B cell (primary cell): ENCODE results near the gene HEBP1. TPM values are rescaled to one million over a fixed set of nuclear protein-coding genes. Genes with fewer than 3 reads are reported as not detected.

Experiments used
- ATAC-seq: fragments of 200-7000 bp; cut with Tn5 transposase; one replicate; pipeline ENCODE4 v1.10.0; 2021; ENCODE audit warnings: low read depth, mild to moderate bottlenecking, moderate number of reproducible peaks, moderate library complexity
- CTCF ChIA-PET: fragments of 350-600 bp; sonication (Branson Sonifier 250); formaldehyde crosslinking; loops from one replicate; lab custom pipeline; 2021; ENCODE audit warnings: antibody characterized with exemption, inconsistent platforms; lab: Charles Lee
- POLR2A ChIA-PET: fragments of 350-600 bp; sonication (Branson Sonifier 250); formaldehyde crosslinking; loops from one replicate; lab custom pipeline; 2021; ENCODE audit warnings: antibody characterized with exemption; lab: Charles Lee
- DNase-seq: peaks from one replicate; pipeline ENCODE4 v3.0.0; 2013
- H2AFZ ChIP-seq: 2 replicates; pipeline ENCODE4 v1.6.1; 2012; ENCODE audit warnings: mild to moderate bottlenecking, low read depth, low read length; ENCODE audit not compliant: insufficient read depth, poor library complexity, severe bottlenecking
- H3K27ac ChIP-seq, 2 donors: 1 replicate in 1 of 2; 2 replicates in 1 of 2; pipeline ENCODE4 v1.5.1; 2012 to 2013; ENCODE audit warnings: low read length in 2 of 2, mild to moderate bottlenecking in 2 of 2, moderate library complexity in 1 of 2
- H3K27me3 ChIP-seq, 4 experiments: fragments of 200-600 bp in 1 of 4; sonication (generic) in 1 of 4; replicated peaks in 1 of 4; 1 replicate in 2 of 4; 2 replicates in 2 of 4; pipeline versions ENCODE4 v1.6.1 to v1.7.0; 2013 to 2016; ENCODE audit warnings: low read length in 3 of 4, mild to moderate bottlenecking in 2 of 4, mixed read lengths in 1 of 4, moderate library complexity in 1 of 4; ENCODE audit not compliant: insufficient read depth in 4 of 4, control insufficient read depth in 3 of 4; ENCODE audit errors: control extremely low read depth in 1 of 4
- H3K36me3 ChIP-seq, 2 experiments: replicated peaks in 1 of 2; 1 replicate in 1 of 2; 2 replicates in 1 of 2; pipeline versions ENCODE4 v1.6.1 to v1.7.1; 2013; ENCODE audit warnings: low read length in 1 of 2; ENCODE audit not compliant: insufficient read depth in 2 of 2, control insufficient read depth in 1 of 2; ENCODE audit errors: control extremely low read depth in 1 of 2, extremely low read depth in 1 of 2
- H3K4me1 ChIP-seq, 2 donors: fragments of 200-600 bp in 1 of 2; sonication (generic) in 1 of 2; 1 replicate in 1 of 2; 2 replicates in 1 of 2; pipeline versions ENCODE4 v1.5.1 to v1.6.1; 2013 to 2017; ENCODE audit warnings: low read length in 2 of 2; ENCODE audit not compliant: control insufficient read depth in 2 of 2, insufficient read depth in 2 of 2
- H3K4me2 ChIP-seq: replicated peaks from 2 replicates; pipeline ENCODE3; 2012; ENCODE audit warnings: mild to moderate bottlenecking, low read depth, low read length; ENCODE audit not compliant: poor library complexity, severe bottlenecking
- H3K4me3 ChIP-seq, 5 experiments: fragments of 200-600 bp in 1 of 5; sonication (generic) in 1 of 5; 1 replicate in 3 of 5; 2 replicates in 2 of 5; pipeline versions ENCODE4 v1.5.1 to v1.7.0; 2011 to 2016; ENCODE audit warnings: low read length in 4 of 5, mild to moderate bottlenecking in 4 of 5, low read depth in 2 of 5, control low read depth in 1 of 5, moderate library complexity in 1 of 5; ENCODE audit not compliant: insufficient read depth in 1 of 5; ENCODE audit errors: control extremely low read depth in 1 of 5, extremely low read depth in 1 of 5
- H3K79me2 ChIP-seq: fragments of 200-600 bp; sonication (generic); one replicate; pipeline ENCODE4 v1.6.0; 2016; ENCODE audit warnings: low read length; ENCODE audit not compliant: control insufficient read depth, insufficient read depth
- H3K9ac ChIP-seq: fragments of 200-600 bp; sonication (generic); 2 replicates; pipeline ENCODE4 v1.6.1; 2017; ENCODE audit warnings: mild to moderate bottlenecking, low read length, moderate library complexity
- H3K9me3 ChIP-seq, 3 donors: one replicate each; pipeline versions ENCODE4 v1.6.1 to v1.7.1; 2013; ENCODE audit warnings: low read length in 2 of 3; ENCODE audit not compliant: control insufficient read depth in 2 of 3, insufficient read depth in 1 of 3; ENCODE audit errors: control extremely low read depth in 1 of 3
- H4K20me1 ChIP-seq: 2 replicates; pipeline ENCODE4 v1.6.0; 2012; ENCODE audit warnings: mild to moderate bottlenecking, low read length; ENCODE audit not compliant: insufficient read depth, control insufficient read depth, poor library complexity, severe bottlenecking
- H3K27ac Mint-ChIP-seq: one replicate; pipeline ENCODE4 v1.8.0; 2021; ENCODE audit warnings: mixed read lengths
- H3K27me3 Mint-ChIP-seq: one replicate; pipeline ENCODE4 v1.8.0; 2021; ENCODE audit warnings: mixed read lengths
- H3K4me1 Mint-ChIP-seq: one replicate; pipeline ENCODE4 v1.8.0; 2021; ENCODE audit warnings: mixed read lengths
- H3K4me3 Mint-ChIP-seq: one replicate; pipeline ENCODE4 v1.8.0; 2021; ENCODE audit warnings: mixed read lengths
- H3K9me3 Mint-ChIP-seq: one replicate; pipeline ENCODE4 v1.8.0; 2022; ENCODE audit warnings: mixed read lengths; ENCODE audit not compliant: insufficient read depth
- EZH2 ChIP-seq: IDR thresholded peaks from 2 replicates; pipeline ENCODE4 v1.6.1; 2012; ENCODE audit warnings: borderline replicate concordance, low read depth, mild to moderate bottlenecking, moderate library complexity, low read length; ENCODE audit not compliant: insufficient read depth, poor library complexity, severe bottlenecking
- WGBS: methylation state at CpG from one replicate; pipeline ENCODE4 v1.1.5; 2013; ENCODE audit warnings: missing lambda C conversion rate; ENCODE audit not compliant: insufficient coverage; 5-methylcytosine and 5-hydroxymethylcytosine counted together
- intact Hi-C: fragments of 100-400 bp; cut with micrococcal nuclease; formaldehyde crosslinking; loops from one replicate; pipeline ENCODE4 v1.10.0; 2022
- polyA plus RNA-seq: library from polyadenylated mRNA; depleted of rRNA; stranded (reverse); fragments of >200 nt; gene quantifications from 2 replicates; pipeline ENCODE4 v1.2.3, GENCODE V29; 2012
- total RNA-seq, 2 donors: library from RNA; stranded (reverse); fragments of 120-200 nt in 1 of 2; gene quantifications; 1 replicate in 1 of 2; 2 replicates in 1 of 2; pipeline versions ENCODE4 v1.2.3 to v1.2.4, GENCODE V29; 2013 to 2022
- TF ChIP-seq, protein P1 (sequence below): fragments of 200-600 bp; IDR thresholded peaks from one replicate; pipeline ENCODE4 v1.8.0; 2022; ENCODE audit warnings: antibody characterized with exemption, mild to moderate bottlenecking

The HEBP1 gene
- total and polyA plus RNA-seq, 2 donors (not counting 1 experiment from before 2014, with no cell fraction given), result 6.0 to 14.5 TPM

DNA sequence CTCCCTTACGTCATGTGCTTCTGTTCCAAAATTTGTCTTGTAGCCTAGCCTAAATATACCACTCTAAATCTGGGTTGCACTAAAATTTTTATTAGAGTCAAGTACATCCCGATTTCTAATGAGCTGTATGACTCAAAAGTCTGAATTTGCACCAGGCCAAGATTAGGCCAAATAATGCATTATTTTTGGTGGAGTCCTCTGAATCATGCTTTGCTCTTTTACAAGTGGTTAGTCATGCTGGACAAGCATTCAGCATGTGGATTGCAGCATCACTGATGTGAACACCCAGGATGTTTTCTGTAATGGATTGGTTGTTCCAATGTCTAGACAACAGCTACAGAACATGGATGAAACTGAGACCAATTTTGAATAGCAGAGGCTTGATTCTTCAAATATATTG lies 23.7 kb downstream of the HEBP1 start:
- Histone ChIP-seq H3K4me3 (no peak overlapping the region), H2AFZ (no peak overlapping the region), H3K27me3 (no peaks in the 10 kb centered on the region), H3K9ac (no peak overlapping the region), H3K4me1 (no peaks in the 10 kb centered on the region), H3K9me3 (peaks cover 4 to 14% (median 9%) of the 10 kb centered on the region in 3 donors), H3K27ac (no peak overlapping the region), H4K20me1 (no peaks in the 10 kb centered on the region), H3K4me2 (no peak overlapping the region), H3K36me3 (peaks cover 5 to 9% of the 10 kb centered on the region in 2 experiments), H3K79me2 (no peaks in the 10 kb centered on the region)
- no peak for TF ChIP-seq EZH2
- TF ChIP-seq, protein P1, sequence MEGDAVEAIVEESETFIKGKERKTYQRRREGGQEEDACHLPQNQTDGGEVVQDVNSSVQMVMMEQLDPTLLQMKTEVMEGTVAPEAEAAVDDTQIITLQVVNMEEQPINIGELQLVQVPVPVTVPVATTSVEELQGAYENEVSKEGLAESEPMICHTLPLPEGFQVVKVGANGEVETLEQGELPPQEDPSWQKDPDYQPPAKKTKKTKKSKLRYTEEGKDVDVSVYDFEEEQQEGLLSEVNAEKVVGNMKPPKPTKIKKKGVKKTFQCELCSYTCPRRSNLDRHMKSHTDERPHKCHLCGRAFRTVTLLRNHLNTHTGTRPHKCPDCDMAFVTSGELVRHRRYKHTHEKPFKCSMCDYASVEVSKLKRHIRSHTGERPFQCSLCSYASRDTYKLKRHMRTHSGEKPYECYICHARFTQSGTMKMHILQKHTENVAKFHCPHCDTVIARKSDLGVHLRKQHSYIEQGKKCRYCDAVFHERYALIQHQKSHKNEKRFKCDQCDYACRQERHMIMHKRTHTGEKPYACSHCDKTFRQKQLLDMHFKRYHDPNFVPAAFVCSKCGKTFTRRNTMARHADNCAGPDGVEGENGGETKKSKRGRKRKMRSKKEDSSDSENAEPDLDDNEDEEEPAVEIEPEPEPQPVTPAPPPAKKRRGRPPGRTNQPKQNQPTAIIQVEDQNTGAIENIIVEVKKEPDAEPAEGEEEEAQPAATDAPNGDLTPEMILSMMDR, result no peak
- no peaks in the 10 kb centered on the region for H3K27me3 Mint-ChIP-seq
- no peak for DNase-seq
- H3K4me3 Mint-ChIP-seq, result no peak overlapping the region
- no peak for ATAC-seq
- no peak overlapping the region for H3K27ac Mint-ChIP-seq
- CTCF ChIA-PET, result interaction anchor here (0.6 to 2.0 kb wide), 3 partner anchors 37 to 236 kb away, joined by 3 to 9 read pairs (median 5); no protein-coding TSS in a partner anchor
- POLR2A ChIA-PET, result interaction anchor here (0.6 kb wide), 1 partner anchor 12 kb away, joined by 5 read pairs; no protein-coding TSS in a partner anchor
- peaks cover 15% of the 10 kb centered on the region for H3K9me3 Mint-ChIP-seq
- no peaks in the 10 kb centered on the region for H3K4me1 Mint-ChIP-seq
- 100% methylated on average over 2 of the region's 2 CpGs for WGBS
- intact Hi-C loops, result no loop called here

DNA sequence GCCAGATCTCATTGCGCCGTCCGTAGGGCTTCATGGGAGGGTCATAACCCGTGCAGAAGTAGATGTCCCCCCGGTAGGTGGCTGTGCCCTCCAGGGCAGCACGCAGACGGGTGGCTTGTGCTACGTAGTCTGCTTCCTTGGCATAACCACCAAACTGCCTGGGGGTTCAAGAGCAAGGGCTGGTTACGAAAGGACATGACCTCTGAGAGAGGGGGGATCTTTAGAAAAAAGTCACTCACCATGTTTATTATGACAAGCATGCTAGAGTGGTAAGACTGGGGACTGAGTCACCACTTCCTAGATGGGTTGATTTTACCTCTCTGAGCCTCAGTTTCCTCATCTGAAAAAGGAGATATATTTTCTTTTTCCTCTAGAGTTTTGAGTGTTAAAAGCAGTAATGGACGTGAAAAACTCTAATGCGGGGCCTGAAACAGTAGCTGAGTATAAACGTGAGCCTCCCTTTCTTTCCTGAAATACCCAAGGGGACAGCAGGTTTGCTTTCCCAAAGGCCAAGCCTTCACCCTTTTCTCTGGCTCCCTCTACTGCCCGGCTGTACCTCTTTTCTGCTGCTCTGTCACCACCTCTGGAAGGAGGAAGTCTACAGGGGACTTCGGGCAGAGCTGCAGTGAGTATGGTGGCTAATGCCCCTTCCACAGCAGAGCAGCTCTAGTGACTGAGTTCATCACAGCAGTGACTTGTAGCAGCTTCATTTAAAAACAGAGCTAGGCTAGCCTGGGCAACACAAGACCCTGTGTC lies 24.6 kb downstream of the HEBP1 start:
- ATAC-seq (no peak), DNase-seq (no peak)
- H3K9me3 ChIP-seq, result peaks cover 4 to 14% (median 9%) of the 10 kb centered on the region in 3 donors
- ChIA-PET CTCF (interaction anchor here (0.6 to 2.0 kb wide), 3 partner anchors 38 to 237 kb away, joined by 3 to 9 read pairs (median 5); no protein-coding TSS in a partner anchor), POLR2A (interaction anchor here (0.6 kb wide), 1 partner anchor 11 kb away, joined by 5 read pairs; no protein-coding TSS in a partner anchor)
- no peak overlapping the region for H3K4me3 ChIP-seq
- no peak overlapping the region for H3K9ac ChIP-seq
- no peak overlapping the region for H2AFZ ChIP-seq
- H3K27ac Mint-ChIP-seq, result no peak overlapping the region
- H3K4me3 Mint-ChIP-seq, result no peak overlapping the region
- peaks cover 15% of the 10 kb centered on the region for H3K9me3 Mint-ChIP-seq
- no peaks in the 10 kb centered on the region for H3K4me1 ChIP-seq
- H3K79me2 ChIP-seq, result no peaks in the 10 kb centered on the region
- WGBS, result 91% methylated on average over 12 of the region's 14 CpGs
- no peak overlapping the region for H3K27ac ChIP-seq
- intact Hi-C loops, result no loop called here
- no peaks in the 10 kb centered on the region for H3K27me3 ChIP-seq
- TF ChIP-seq EZH2, result no peak
- TF ChIP-seq, protein P1, result no peak
- H3K4me2 ChIP-seq, result no peak overlapping the region
- no peaks in the 10 kb centered on the region for H3K27me3 Mint-ChIP-seq
- peaks cover 1 to 4% of the 10 kb centered on the region in 2 experiments for H3K36me3 ChIP-seq
- H3K4me1 Mint-ChIP-seq, result no peaks in the 10 kb centered on the region
- H4K20me1 ChIP-seq, result no peaks in the 10 kb centered on the region
